Measurements from ENCODE around the gene LCT.
A peak's percentile ranks its signal among the peaks of the same experiment; 100 is the strongest.

The LCT gene

DNA sequence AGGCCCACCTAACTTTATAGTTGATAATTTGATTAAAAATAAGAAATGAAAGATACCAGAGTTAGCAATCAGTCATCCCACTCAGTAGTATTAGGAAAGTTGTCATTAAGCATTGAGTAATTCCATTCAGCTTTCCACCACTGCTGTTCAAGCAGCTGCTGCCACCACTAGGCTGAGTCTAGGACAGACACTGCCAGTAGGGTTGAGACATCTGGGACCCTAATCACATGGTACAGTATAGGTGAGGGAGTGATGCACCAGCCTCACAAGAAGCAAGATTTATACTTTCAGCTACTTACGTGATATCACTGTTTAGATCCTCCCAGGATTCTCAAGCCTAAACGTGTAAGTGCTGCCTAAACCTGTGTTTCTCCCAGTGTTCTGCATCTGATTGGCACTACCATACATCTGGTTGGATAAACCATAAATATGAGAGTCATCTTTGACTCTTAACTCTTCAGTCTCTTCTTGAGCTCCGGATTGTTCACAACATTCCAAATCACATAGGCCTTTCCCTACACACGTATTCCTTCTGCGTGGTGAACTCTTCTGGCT, 92.1 kb downstream of the LCT start:
- no peak for DNase-seq (ENCODE audit: low read depth in 2 of 2, low spot score in 1 of 2)

DNA sequence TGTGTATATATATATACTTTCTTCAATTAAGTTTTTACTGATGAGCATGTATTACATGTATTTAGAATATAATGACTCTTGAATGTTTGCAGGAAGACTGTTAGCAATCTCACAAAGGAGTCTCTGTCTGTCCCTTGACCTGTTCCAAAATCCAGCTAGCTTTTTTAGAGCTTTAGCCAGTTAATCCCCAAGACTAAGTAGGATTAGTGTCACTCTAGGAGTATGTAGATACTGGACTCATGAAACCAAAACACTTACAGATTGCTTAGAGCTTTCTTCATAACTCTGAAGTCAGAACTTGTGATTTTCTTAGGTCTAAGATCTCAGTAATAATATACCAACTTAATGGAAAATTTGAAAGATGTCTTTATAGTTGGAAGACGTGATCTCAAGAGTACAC, 93.1 kb downstream of the LCT start:
- no peak for DNase-seq (ENCODE audit: low read depth in 2 of 2, low spot score in 1 of 2)

DNA sequence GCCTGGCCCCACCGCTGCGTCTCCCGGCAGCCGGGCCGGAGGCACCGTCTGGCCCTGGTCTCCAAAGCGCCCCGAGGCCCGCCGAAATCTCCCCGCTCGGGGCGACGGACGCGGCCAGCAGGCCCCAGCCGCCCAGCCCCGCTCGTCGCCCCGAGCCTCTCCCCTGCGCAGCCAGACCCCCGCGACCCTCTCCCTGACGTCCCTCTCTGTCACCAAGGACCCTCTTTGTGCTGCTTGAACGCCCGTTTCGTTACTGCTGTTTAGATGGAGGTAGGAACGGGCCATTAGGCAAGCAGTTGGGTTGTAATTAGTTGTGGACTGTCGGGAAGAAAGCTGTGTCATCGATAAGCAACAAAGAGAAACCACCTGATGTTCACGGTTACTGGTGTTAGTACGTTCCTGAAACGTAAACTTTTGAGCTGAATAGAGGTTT, 94.6 kb downstream of the LCT start:
- DNase-seq (ENCODE audit: low read depth in 2 of 2, low spot score in 1 of 2), result no peak

DNA sequence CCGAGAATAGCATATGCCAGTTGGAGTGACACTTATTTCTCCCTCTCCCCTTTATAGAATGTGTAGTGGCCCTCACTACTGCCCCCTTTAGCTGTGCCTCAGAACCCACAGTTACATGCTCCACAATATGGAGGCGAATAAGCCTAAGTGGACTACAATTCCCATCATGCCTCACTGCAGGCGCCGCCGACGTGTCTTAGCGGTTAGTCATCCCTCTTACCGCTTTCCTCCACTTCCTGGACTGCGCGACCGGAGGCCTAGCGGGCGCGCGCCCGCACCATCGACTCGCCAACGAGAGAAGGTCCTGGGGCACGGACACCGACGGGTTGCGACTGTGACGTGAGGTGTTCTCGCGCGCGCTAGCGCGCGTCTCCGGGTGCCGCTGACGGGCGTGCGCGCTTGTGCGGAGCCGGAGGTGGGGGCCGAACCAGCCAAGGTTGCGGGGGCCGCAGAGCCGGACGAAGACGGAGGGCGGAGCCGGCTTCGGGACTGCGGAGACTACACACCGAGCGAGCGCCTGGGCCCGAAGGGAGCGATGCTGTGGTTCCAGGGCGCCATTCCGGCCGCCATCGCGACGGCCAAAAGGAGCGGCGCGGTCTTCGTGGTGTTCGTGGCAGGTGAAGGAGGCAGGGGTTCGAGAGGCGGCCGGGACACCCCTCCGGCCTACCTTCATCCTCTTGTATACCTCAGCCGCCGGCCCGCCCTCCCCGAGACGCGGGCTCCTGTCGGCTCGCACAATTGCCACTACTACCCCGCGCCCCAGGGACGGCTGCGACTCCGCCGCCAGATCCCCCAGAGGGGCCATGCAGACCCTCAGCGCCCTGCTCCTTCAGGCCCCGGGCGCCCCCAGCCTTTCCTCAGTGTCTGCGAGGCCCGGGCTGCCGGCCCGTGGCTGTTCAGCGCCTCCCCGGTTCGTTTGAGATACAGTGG, 95.3 kb downstream of the LCT start, which contains the start of gene UBXN4:
Gene UBXN4, plus strand, starts transcription at position 461 of the 930 bp plus-strand sequence. Its CDS starts 75 bp downstream, at position 536.
- peak; percentile 79 to 95 for DNase-seq (ENCODE audit: low read depth in 2 of 2, low spot score in 1 of 2)

DNA sequence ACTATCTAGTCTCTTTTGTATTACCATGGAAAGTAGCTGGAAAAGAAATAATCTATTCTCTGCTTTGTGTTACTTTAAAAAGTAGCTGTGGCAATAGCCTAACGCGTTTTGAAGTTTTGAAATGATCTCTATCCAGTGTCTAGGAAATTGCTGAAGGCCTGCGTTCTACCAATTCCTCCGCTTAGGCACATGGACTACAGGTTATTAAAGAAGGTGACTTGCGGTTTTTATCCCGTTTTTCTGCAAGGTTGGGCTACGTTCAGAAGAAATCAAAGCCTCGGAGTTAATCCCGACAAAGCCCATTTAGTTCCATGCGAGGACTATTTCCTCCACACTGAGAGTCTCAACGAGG, 96.0 kb downstream of the LCT start:
- no peak for DNase-seq (ENCODE audit: low read depth in 2 of 2, low spot score in 1 of 2)

DNA sequence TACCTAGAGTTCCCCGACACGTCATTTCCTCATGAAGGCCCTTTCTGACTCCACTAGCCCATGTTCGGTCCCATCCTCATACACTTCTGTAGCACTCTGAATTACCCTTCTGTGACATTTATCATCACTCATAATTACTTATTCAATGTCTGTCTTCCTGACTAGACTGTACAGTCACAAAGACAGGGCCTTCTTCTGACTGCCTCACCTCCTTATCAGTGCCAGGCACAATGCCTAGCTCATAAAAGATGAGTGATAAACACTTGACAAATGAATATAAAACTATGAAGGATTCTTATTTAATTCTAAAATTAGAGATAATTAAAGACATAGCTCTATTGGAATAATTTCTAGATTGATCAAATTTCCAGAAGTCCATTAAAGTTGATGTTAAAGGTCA, 96.8 kb downstream of the LCT start:
- no peak for DNase-seq (ENCODE audit: low read depth in 2 of 2, low spot score in 1 of 2)
